Measurements from ENCODE around the gene LAMP1.
A peak's percentile ranks its signal among the peaks of the same experiment; 100 is the strongest.
"Not testable (repeated sequence)": the region's sequence is repeated elsewhere in the genome, so short reads cannot be mapped to it uniquely, and the experiment has no call there.

The LAMP1 gene

GRCh38 chr13:113322890-113323651, 26.0 kb downstream of the LAMP1 start:
- in situ Hi-C loops (cut with MboI; ENCODE audit: low pct_unique_long_range_greater_than_20kb, low sequenced_read_pairs), result no loop called here
- no peak for DNase-seq

- in situ Hi-C loops (cut with MboI; ENCODE audit: low pct_unique_long_range_greater_than_20kb, low sequenced_read_pairs), result no loop called here
- DNase-seq, result no peak
Observed at GRCh38 chr13:113323869-113324268, 26.8 kb downstream of the LAMP1 start.

GRCh38 chr13:113324398-113324797, 27.4 kb downstream of the LAMP1 start:
- DNase-seq, result no peak
- in situ Hi-C loops (cut with MboI; ENCODE audit: low pct_unique_long_range_greater_than_20kb, low sequenced_read_pairs), result no loop called here

GRCh38 chr13:113325779-113326178, 28.7 kb downstream of the LAMP1 start:
- in situ Hi-C loops (cut with MboI; ENCODE audit: low pct_unique_long_range_greater_than_20kb, low sequenced_read_pairs), result no loop called here
- DNase-seq, result no peak

GRCh38 chr13:113327391-113327765, 30.3 kb downstream of the LAMP1 start:
- no peak for DNase-seq
- in situ Hi-C loops (cut with MboI; ENCODE audit: low pct_unique_long_range_greater_than_20kb, low sequenced_read_pairs), result no loop called here

DNA sequence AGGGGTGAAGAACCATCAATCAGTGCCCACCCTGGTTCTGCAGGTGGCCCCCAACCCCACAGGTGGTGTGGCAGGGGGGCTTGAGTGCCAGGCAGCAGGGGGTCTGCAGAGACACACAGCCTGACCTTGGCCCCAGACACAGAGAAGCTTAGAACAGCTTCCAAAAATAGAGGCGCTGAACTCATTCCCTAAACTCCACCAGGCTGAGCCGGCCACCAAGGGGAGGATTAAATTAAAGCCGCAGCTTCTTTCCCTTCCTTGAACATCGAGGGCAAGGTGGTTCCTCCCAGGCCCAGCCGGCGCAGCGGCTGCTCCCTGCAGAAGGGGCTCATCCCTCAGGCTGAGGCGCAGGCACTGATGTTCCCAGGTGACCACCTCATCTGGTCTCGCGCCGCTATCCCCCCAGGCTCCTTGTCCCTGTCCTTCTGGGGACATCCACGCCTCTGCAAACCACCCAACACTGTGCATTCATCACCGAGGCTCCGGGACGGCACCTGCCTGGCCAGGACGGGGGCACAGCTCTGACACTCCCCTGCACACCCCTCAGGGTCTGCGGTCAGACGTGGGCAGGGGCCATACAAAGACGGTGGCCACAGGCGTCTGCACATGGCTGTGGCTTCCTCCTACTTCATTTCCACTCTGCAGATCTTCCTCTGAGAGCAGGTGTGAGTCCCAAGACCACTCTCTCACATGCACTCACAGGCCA, 30.9 kb downstream of the LAMP1 start:
- in situ Hi-C loops (cut with MboI; ENCODE audit: low pct_unique_long_range_greater_than_20kb, low sequenced_read_pairs), result no loop called here
- peak; percentile 48 for DNase-seq

DNA sequence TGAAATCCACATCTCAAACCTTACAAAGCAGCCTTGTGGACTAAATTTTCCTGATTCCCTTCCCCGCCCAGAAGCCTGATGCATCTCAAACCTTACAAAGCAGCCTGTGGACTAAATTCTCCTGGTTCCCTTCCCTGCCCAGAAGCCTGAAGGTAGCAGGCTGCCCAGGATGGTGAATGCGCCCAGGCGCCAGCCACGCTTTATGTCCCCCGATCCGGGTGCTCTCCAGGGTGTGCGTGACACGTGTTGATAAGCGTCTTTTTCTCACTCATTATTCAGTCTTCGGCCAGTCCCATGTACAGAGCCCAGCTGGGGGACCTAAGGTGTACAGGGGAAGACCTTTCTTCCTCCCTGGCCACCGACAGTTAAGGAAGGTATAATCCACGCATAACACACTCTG, 31.8 kb downstream of the LAMP1 start:
- in situ Hi-C loops (cut with MboI; ENCODE audit: low pct_unique_long_range_greater_than_20kb, low sequenced_read_pairs), result no loop called here

DNA sequence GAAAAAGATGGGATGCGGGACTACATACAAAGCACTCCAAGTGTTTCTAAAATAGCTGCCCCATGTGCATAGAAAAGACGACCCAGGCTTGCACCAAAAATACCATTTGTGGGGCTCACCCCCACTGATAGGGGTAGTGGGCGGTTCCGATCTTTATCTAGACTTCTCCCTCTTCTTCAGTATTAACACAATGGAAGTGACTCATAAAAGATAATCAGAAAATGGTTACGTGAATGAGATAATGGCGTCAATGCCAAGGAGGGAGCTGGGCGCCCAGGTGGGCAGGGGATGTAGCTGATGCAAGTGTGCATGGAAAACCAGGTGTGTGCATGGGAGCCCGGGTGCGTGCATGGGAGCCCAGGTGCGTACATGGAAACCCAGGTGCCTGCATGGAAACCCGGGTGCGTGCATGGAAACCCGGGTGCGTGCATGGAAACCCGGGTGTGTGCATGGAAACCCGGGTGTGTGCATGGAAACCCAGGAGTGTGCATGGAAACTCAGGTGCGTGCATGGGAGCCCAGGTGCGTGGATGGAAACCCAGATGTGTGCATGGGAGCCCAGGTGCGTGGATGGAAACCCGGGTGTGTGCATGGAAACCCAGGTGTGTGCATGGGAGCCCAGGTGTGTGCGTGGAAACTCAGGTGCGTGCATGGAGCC, 32.7 kb downstream of the LAMP1 start:
- no peak for DNase-seq
- in situ Hi-C loops (cut with MboI; ENCODE audit: low pct_unique_long_range_greater_than_20kb, low sequenced_read_pairs), result no loop called here

More for the DNA sequence above, 31.8 kb downstream of the LAMP1 start:
- no peak for DNase-seq

GRCh38 chr13:113332615-113333014, 35.6 kb downstream of the LAMP1 start:
- no peak for DNase-seq
- in situ Hi-C loops (cut with MboI; ENCODE audit: low pct_unique_long_range_greater_than_20kb, low sequenced_read_pairs), result no loop called here

GRCh38 chr13:113333076-113333475, 36.0 kb downstream of the LAMP1 start:
- DNase-seq, result no peak

DNA sequence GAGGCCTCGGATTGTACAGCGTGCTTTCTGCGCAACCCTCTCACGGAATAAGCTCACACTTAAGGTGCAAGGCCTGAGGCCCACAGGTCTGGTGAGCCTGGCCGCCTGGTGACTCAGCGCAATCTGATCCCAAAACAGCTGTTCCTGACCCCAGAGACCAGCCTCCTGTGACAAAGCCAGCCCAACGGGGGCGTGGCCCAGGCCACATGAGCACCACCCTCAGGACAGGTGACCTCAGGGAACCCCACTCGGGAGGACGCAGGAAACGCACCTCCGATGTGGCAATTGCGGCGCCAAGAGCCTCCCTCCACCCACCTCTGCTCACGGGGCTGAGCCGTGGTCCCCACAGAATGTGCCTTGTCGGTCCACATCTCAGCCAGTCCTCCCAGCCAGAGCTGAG, 40.5 kb downstream of the LAMP1 start:
- DNase-seq, result no peak
- in situ Hi-C loops (cut with MboI; ENCODE audit: low pct_unique_long_range_greater_than_20kb, low sequenced_read_pairs), result no loop called here

More at GRCh38 chr13:113333076-113333475, 36.0 kb downstream of the LAMP1 start:
- in situ Hi-C loops (cut with MboI; ENCODE audit: low pct_unique_long_range_greater_than_20kb, low sequenced_read_pairs), result no loop called here

DNA sequence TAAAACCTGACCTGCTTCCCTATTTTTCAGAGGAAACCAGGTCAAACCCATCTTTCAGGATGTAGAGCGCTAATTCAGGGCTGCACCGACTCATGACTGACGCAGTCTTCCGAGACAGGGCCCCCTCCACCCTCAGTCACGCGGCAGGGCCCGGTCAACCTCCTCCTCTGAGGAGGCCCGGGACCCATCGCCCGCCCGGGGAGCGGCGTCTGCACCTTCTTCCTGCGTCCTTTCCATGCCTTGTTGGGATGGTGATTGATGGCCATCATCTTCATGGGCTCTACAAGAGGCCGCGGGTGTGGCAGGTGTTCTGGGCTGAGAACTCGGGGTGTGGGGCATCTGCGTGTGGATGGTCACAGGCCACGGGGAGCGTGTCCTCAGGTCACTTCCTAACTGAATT, 40.9 kb downstream of the LAMP1 start:
- no peak for DNase-seq
- in situ Hi-C loops (cut with MboI; ENCODE audit: low pct_unique_long_range_greater_than_20kb, low sequenced_read_pairs), result no loop called here

GRCh38 chr13:113338451-113338850, 41.4 kb downstream of the LAMP1 start:
- no peak for DNase-seq
- in situ Hi-C loops (cut with MboI; ENCODE audit: low pct_unique_long_range_greater_than_20kb, low sequenced_read_pairs), result no loop called here

DNA sequence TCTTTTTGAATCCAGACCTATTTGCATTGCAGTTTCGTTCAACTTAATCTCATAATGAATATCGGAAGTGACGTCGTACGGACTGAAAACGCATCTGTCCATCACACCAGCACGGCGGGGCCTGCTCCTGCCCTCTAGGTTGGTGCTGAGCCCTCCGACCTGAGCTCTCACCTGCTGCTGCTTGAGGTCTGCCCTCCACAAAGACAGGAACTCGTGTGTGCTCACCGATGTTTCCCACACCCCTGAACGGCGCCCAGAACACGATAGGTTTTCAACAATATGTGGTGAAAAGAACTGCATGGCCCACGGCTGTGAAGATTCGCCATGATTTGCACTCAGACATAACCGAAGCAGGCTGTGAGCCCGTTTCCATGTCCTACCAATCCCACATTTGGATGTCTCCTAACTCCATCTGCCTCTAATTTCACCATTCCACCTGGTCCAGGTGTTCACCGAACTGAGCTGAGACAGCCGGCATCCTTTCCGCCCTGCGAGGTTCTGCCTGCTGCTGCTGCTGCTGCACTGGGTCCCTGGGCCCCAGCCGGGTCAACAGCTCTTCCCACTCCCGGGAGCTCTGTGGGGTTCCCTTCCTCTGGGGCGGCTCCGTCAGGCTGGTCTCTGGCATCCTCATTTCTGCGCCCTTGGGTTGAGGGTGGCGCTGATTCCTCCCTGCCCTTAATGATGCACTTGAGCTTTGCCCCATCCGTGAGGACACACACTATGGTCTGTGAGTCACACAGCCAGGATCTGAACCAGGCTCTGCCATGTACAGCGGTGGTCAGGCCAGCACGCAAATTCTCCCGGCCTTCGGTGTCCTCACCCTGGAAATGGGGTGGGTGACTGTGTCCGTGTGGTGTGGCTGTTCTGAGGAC, 46.0 kb downstream of the LAMP1 start:
- in situ Hi-C loops (cut with MboI; ENCODE audit: low pct_unique_long_range_greater_than_20kb, low sequenced_read_pairs), result no loop called here
- no peak for DNase-seq

DNA sequence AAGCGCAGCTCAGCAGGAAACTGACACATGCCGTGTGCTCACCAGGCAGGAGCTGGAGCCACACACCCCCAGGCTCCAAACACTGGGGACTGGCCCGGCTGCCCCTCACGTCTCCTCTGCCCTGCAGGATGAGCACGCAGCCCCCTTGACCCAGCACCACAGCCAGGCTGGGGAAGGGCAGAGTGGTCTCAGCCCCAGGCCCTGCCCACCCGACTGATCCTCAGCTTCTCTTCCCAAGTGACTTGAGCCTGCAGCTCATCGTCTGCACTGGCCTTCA, 46.6 kb downstream of the LAMP1 start:
- no peak for DNase-seq
- in situ Hi-C loops (cut with MboI; ENCODE audit: low pct_unique_long_range_greater_than_20kb, low sequenced_read_pairs), result no loop called here

DNA sequence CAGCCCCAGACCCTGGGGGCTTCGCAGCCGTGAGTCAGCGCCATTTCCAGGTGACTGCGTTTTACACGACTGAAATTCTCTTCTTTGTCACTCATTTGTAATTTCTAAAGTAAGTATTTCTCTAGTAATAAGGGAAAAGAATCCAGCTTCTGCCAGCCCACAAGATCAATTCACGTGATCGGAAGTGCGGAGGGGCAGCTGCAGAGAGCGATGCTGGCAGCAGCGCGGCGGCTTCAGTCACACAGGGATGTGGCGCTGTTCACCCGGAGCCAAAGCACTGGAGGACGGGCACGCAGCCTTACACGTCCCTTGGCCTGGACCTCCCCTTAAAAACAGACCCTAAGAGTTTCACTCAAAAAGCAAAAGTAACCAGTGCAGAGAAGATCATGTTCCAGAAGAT, 48.4 kb downstream of the LAMP1 start:
- in situ Hi-C loops (cut with MboI; ENCODE audit: low pct_unique_long_range_greater_than_20kb, low sequenced_read_pairs), result no loop called here
- DNase-seq, result no peak

GRCh38 chr13:113347736-113348225, 50.7 kb downstream of the LAMP1 start:
- DNase-seq; in situ Hi-C loops (cut with MboI; ENCODE audit: low pct_unique_long_range_greater_than_20kb, low sequenced_read_pairs): not testable (repeated sequence)

GRCh38 chr13:113348591-113348990, 51.6 kb downstream of the LAMP1 start:
- in situ Hi-C loops (cut with MboI; ENCODE audit: low pct_unique_long_range_greater_than_20kb, low sequenced_read_pairs), result no loop called here
- no peak for DNase-seq

- DNase-seq, result no peak
- in situ Hi-C loops (cut with MboI; ENCODE audit: low pct_unique_long_range_greater_than_20kb, low sequenced_read_pairs), result no loop called here
Observed at GRCh38 chr13:113349050-113349449, 52.0 kb downstream of the LAMP1 start.

Measured in KBM-7 (cell line).